ENCODE data around the gene MFN2.

DNA sequence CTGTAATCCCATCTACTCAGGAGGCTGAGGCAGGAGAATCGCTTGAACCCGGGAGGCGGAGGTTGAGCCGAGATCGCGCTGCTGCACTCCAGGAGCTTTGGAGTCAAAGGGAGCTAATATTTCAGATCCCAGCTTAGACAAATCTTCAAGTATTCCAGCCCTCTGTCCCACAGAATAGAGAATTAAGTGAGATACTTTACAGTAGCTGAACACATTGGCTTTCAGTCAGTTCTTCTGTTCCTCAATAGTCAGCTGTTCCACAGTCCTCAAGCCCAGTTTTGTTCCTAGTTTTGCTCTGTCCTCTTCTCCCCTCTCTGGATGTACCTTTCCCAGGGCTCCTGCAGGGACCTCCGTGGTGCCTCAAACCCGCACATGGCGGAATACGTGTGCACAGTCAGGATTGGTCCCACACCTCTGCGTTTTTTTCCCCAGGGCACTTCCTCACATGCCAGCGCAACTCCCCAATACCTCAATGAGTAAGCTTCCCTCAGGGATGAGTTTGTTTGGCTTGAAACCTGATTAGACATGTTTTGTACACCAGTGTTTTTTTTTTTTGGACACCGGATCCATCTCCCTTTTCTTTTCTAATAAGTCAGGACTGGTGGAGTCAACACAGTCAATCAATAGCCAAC is 1.2 kb downstream of the MFN2 start:
- TF ChIP-seq TAF1 (IDR thresholded peaks at IDR 0.05; ENCODE audit: borderline replicate concordance, low read depth, low read length) (no peak), POLR2A (IDR thresholded peaks at IDR 0.05; ENCODE audit: low read depth, low read length) (no peak), POLR2AphosphoS5 (IDR thresholded peaks at IDR 0.05; ENCODE audit: low read depth, low read length) (no peak)
